ENCODE results near the gene DDX23.
"Not testable (repeated sequence)": the region's sequence is repeated elsewhere in the genome, so short reads cannot be mapped to it uniquely, and the experiment has no call there.

DDX23 gene

GRCh38 chr12:48851883-48852733 lies at the start of gene DDX23:
DDX23 (minus strand) TSS chr12:48852163; CDS start chr12:48845782, 6,381 bp downstream.
- no peak for FAIRE-seq

- FAIRE-seq: no peak
These were observed 49.3 kb upstream of the DDX23 start for GRCh38 chr12:48901278-48901677.

- no peak for FAIRE-seq
These were observed 47.7 kb upstream of the DDX23 start for GRCh38 chr12:48899651-48900050.

- no peak for FAIRE-seq
These were observed 42.3 kb upstream of the DDX23 start for GRCh38 chr12:48894271-48894670.

GRCh38 chr12:48890657-48891418 lies 38.9 kb upstream of the DDX23 start:
- no peak for FAIRE-seq

- no peak for FAIRE-seq
These were observed 37.7 kb upstream of the DDX23 start for GRCh38 chr12:48889679-48890078.

GRCh38 chr12:48883305-48884161 lies 31.6 kb upstream of the DDX23 start:
- FAIRE-seq: no peak

GRCh38 chr12:48882972-48883304 lies 31.0 kb upstream of the DDX23 start:
- FAIRE-seq: no peak

- no peak for FAIRE-seq
These were observed 30.3 kb upstream of the DDX23 start for GRCh38 chr12:48882315-48882687.

- FAIRE-seq: no peak
These were observed 29.8 kb upstream of the DDX23 start for GRCh38 chr12:48881686-48882314.

- no peak for FAIRE-seq
These were observed 28.7 kb upstream of the DDX23 start for GRCh38 chr12:48880647-48881046.

GRCh38 chr12:48878548-48878947 lies 26.6 kb upstream of the DDX23 start:
- FAIRE-seq: no peak

- FAIRE-seq: no peak
These were observed 24.1 kb upstream of the DDX23 start for GRCh38 chr12:48875944-48876515.

GRCh38 chr12:48873534-48873933 lies 21.6 kb upstream of the DDX23 start:
- FAIRE-seq: not testable (repeated sequence)

GRCh38 chr12:48873096-48873495 lies 21.1 kb upstream of the DDX23 start:
- FAIRE-seq: no peak

GRCh38 chr12:48869191-48869590 lies 17.2 kb upstream of the DDX23 start:
- FAIRE-seq: no peak

GRCh38 chr12:48868451-48868850 lies 16.5 kb upstream of the DDX23 start:
- FAIRE-seq: no peak

- no peak for FAIRE-seq
These were observed 14.2 kb upstream of the DDX23 start for GRCh38 chr12:48866052-48866711.

- peak; percentile 75 for FAIRE-seq
These were observed 13.5 kb upstream of the DDX23 start, which contains the start of gene RND1 for GRCh38 chr12:48865281-48866051. RND1 (minus strand) TSS chr12:48865870; CDS start chr12:48865767, 103 bp downstream.

- no peak for FAIRE-seq
These were observed 11.3 kb upstream of the DDX23 start for GRCh38 chr12:48863291-48863690.

- no peak for FAIRE-seq
These were observed 10.8 kb upstream of the DDX23 start for GRCh38 chr12:48862760-48863159.
